CD4-positive, alpha-beta T cell (primary cell): ENCODE measurements around the gene PELI2. TPM values are rescaled to one million over a fixed set of nuclear protein-coding genes. Genes with fewer than 3 reads are reported as not detected.

Experiments used
- ATAC-seq: fragments of 200-7000 bp; cut with Tn5 transposase; one replicate; pipeline ENCODE4 v1.10.0; 2022; ENCODE audit warnings: mild to moderate bottlenecking; ENCODE audit not compliant: poor library complexity
- CTCF ChIA-PET: fragments of 350-600 bp; sonication (Branson Sonifier 250); formaldehyde crosslinking; loops from one replicate; lab custom pipeline; 2021; ENCODE audit warnings: antibody characterized with exemption, inconsistent platforms; lab: Charles Lee
- POLR2A ChIA-PET: fragments of 350-600 bp; sonication (Branson Sonifier 250); formaldehyde crosslinking; loops from one replicate; lab custom pipeline; 2021; ENCODE audit warnings: antibody characterized with exemption, inconsistent platforms; lab: Charles Lee
- DNase-seq, 14 experiments: peaks; one replicate each; pipeline ENCODE4 v3.0.0-alpha.2; 2013 to 2020; ENCODE audit warnings: mixed read lengths in 2 of 14
- H3K27ac ChIP-seq, 2 donors: one replicate each; pipeline versions ENCODE4 v1.5.1 to v1.7.0; 2013; ENCODE audit warnings: low read length in 2 of 2, low read depth in 1 of 2, mild to moderate bottlenecking in 1 of 2
- H3K27me3 ChIP-seq, 2 experiments: 1 replicate in 1 of 2; 2 replicates in 1 of 2; pipeline versions ENCODE4 v1.6.1 to v1.7.0; 2013; ENCODE audit warnings: low read length in 2 of 2, control low read depth in 1 of 2, mild to moderate bottlenecking in 1 of 2, moderate library complexity in 1 of 2; ENCODE audit not compliant: insufficient read depth in 2 of 2, control insufficient read depth in 1 of 2
- H3K36me3 ChIP-seq: one replicate; pipeline ENCODE4 v1.6.1; 2013; ENCODE audit warnings: low read length, control low read depth; ENCODE audit not compliant: insufficient read depth
- H3K4me1 ChIP-seq: one replicate; pipeline ENCODE4 v1.6.1; 2013; ENCODE audit warnings: low read length, control low read depth; ENCODE audit not compliant: insufficient read depth
- H3K4me3 ChIP-seq: one replicate; pipeline ENCODE4 v1.5.1; 2013; ENCODE audit warnings: mild to moderate bottlenecking, low read length, moderate library complexity
- H3K9me3 ChIP-seq, 2 experiments: 1 replicate in 1 of 2; 2 replicates in 1 of 2; pipeline versions ENCODE4 v1.6.1 to v1.7.0; 2013; ENCODE audit warnings: low read length in 2 of 2, mild to moderate bottlenecking in 2 of 2, control low read depth in 1 of 2, moderate library complexity in 1 of 2; ENCODE audit not compliant: control insufficient read depth in 1 of 2, insufficient read depth in 1 of 2
- H3K27ac Mint-ChIP-seq: one replicate; pipeline ENCODE4 v1.8.0; 2020; ENCODE audit warnings: mixed read lengths
- H3K27me3 Mint-ChIP-seq: one replicate; pipeline ENCODE4 v1.8.0; 2021; ENCODE audit warnings: mixed read lengths
- H3K36me3 Mint-ChIP-seq: one replicate; pipeline ENCODE4 v1.8.0; 2021; ENCODE audit warnings: low read depth, mixed read lengths
- H3K4me1 Mint-ChIP-seq: one replicate; pipeline ENCODE4 v1.8.0; 2021; ENCODE audit warnings: low read depth, mixed read lengths
- H3K4me3 Mint-ChIP-seq: one replicate; pipeline ENCODE4 v1.8.0; 2020; ENCODE audit warnings: mild to moderate bottlenecking, mixed read lengths
- H3K9me3 Mint-ChIP-seq: one replicate; pipeline ENCODE4 v1.8.0; 2020; ENCODE audit warnings: mixed read lengths
- intact Hi-C, 2 experiments: fragments of 100-400 bp; cut with DNase I in 1 of 2; cut with micrococcal nuclease in 1 of 2; formaldehyde crosslinking; loops; one replicate each; pipeline versions ENCODE4 v1.15.1 to v1.9.0; 2023 to 2025; cut with DNase I, micrococcal nuclease
- total RNA-seq, 174 experiments: library from RNA in 2 of 174; stranded (reverse) in 2 of 174; gene quantifications; one replicate each; pipeline ENCODE4 v1.2.3 and lab custom pipeline; 2021 to 2026
- TF ChIP-seq, protein P1 (sequence below): fragments of 200-600 bp; IDR thresholded peaks from one replicate; pipeline ENCODE4 v1.8.0; 2022; ENCODE audit warnings: antibody characterized with exemption, mild to moderate bottlenecking

The PELI2 gene
- total RNA-seq, 2 experiments from 2014 or later: 12.2 to 15.9 TPM

- ATAC-seq (no peak), DNase-seq (peak in 2 of 14 experiments; percentile 9 to 18)
- H3K4me1 ChIP-seq: no peaks in the 10 kb centered on the region
- H3K9me3 ChIP-seq: no peaks in the 10 kb centered on the region
- no peaks in the 10 kb centered on the region for H3K36me3 Mint-ChIP-seq
- no peaks in the 10 kb centered on the region for H3K36me3 ChIP-seq
- no peak overlapping the region for H3K27ac ChIP-seq
- H3K4me3 ChIP-seq: no peak overlapping the region
- no peak overlapping the region for H3K27ac Mint-ChIP-seq
- H3K9me3 Mint-ChIP-seq: no peaks in the 10 kb centered on the region
- POLR2A ChIA-PET: no interaction called here
- CTCF ChIA-PET: no interaction called here
- intact Hi-C loops: no loop called here
- H3K27me3 ChIP-seq: no peaks in the 10 kb centered on the region
- TF ChIP-seq, protein P1, sequence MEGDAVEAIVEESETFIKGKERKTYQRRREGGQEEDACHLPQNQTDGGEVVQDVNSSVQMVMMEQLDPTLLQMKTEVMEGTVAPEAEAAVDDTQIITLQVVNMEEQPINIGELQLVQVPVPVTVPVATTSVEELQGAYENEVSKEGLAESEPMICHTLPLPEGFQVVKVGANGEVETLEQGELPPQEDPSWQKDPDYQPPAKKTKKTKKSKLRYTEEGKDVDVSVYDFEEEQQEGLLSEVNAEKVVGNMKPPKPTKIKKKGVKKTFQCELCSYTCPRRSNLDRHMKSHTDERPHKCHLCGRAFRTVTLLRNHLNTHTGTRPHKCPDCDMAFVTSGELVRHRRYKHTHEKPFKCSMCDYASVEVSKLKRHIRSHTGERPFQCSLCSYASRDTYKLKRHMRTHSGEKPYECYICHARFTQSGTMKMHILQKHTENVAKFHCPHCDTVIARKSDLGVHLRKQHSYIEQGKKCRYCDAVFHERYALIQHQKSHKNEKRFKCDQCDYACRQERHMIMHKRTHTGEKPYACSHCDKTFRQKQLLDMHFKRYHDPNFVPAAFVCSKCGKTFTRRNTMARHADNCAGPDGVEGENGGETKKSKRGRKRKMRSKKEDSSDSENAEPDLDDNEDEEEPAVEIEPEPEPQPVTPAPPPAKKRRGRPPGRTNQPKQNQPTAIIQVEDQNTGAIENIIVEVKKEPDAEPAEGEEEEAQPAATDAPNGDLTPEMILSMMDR: no peak
- H3K27me3 Mint-ChIP-seq: no peaks in the 10 kb centered on the region
- H3K4me3 Mint-ChIP-seq: no peak overlapping the region
- H3K4me1 Mint-ChIP-seq: no peaks in the 10 kb centered on the region
Measured at GRCh38 chr14:56333359-56334292, 215.4 kb downstream of the PELI2 start.

DNA sequence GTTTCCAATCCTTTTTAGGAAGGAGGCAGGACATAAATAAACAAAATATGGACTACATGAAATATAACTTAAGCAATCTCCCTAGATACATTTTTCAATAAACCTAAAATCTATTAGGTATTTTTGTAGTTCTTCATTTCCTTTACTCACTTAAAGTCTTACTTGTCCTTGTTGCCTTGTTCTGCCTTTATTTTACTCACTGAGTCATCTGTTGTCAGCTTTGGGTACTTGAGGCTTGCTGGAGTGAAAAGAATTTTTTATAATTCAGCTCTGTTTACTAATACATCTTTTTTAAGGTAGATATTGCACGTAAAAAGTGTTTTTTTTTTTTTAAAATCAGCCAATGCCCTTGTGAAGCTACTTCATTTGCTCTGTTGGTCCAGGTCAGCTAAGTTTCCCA, 216.2 kb downstream of the PELI2 start:
- no peak overlapping the region for H3K4me3 ChIP-seq
- ChIA-PET CTCF (interaction anchor here (1.2 kb wide), 1 partner anchor 10 kb away, joined by 3 read pairs; no protein-coding TSS in a partner anchor), POLR2A (no interaction called here)
- DNase-seq: no peak
- intact Hi-C loops: no loop called here
- no peak for ATAC-seq
- TF ChIP-seq, protein P1: no peak
- H3K4me1 Mint-ChIP-seq: no peaks in the 10 kb centered on the region
- H3K4me1 ChIP-seq: no peaks in the 10 kb centered on the region
- H3K27me3 ChIP-seq: no peaks in the 10 kb centered on the region
- H3K9me3 Mint-ChIP-seq: no peaks in the 10 kb centered on the region
- H3K27me3 Mint-ChIP-seq: no peaks in the 10 kb centered on the region
- H3K27ac ChIP-seq: no peak overlapping the region
- no peak overlapping the region for H3K4me3 Mint-ChIP-seq
- H3K36me3 Mint-ChIP-seq: no peaks in the 10 kb centered on the region
- no peak overlapping the region for H3K27ac Mint-ChIP-seq
- no peaks in the 10 kb centered on the region for H3K9me3 ChIP-seq
- H3K36me3 ChIP-seq: no peaks in the 10 kb centered on the region

- H3K4me1 Mint-ChIP-seq: no peaks in the 10 kb centered on the region
- intact Hi-C loops: loop anchor here in 1 of 2 experiments (2.0 to 5.0 kb wide), 3 partner anchors 606 to 891 kb away; no protein-coding TSS in a partner anchor
- DNase-seq (no peak), ATAC-seq (no peak)
- H3K27me3 Mint-ChIP-seq: no peaks in the 10 kb centered on the region
- Histone ChIP-seq H3K36me3 (no peaks in the 10 kb centered on the region), H3K4me3 (no peak overlapping the region), H3K27ac (no peak overlapping the region), H3K4me1 (no peaks in the 10 kb centered on the region), H3K27me3 (no peaks in the 10 kb centered on the region), H3K9me3 (no peaks in the 10 kb centered on the region)
- TF ChIP-seq, protein P1: no peak
- no peaks in the 10 kb centered on the region for H3K36me3 Mint-ChIP-seq
- ChIA-PET POLR2A (no interaction called here), CTCF (no interaction called here)
- no peak overlapping the region for H3K4me3 Mint-ChIP-seq
- H3K9me3 Mint-ChIP-seq: no peaks in the 10 kb centered on the region
- no peak overlapping the region for H3K27ac Mint-ChIP-seq
Measured at GRCh38 chr14:56338674-56339073, 220.5 kb downstream of the PELI2 start.
